Astrocyte of the spinal cord (primary cell): ENCODE data around the gene PTGS2.
"Not testable (repeated sequence)": the region's sequence is repeated elsewhere in the genome, so short reads cannot be mapped to it uniquely, and the experiment has no call there.

Source experiments
- DNase-seq: peaks from one replicate; pipeline ENCODE4 v3.0.0; 2011; ENCODE audit warnings: low read depth, low spot score
- H3K4me3 ChIP-seq: 2 replicates; pipeline ENCODE4 v1.5.1; 2011; ENCODE audit warnings: low read depth, mild to moderate bottlenecking, low read length, moderate library complexity
- CTCF ChIP-seq: IDR thresholded peaks from 2 replicates; pipeline ENCODE4 v1.5.1; 2012; ENCODE audit warnings: low read depth, mild to moderate bottlenecking, low read length, inconsistent platforms
- in situ Hi-C: cut with HindIII; loops from 2 replicates; pipeline ENCODE4 v1.10.0; 2017; ENCODE audit warnings: low sequenced_read_pairs

PTGS2 gene

GRCh38 chr1:186671136-186671825 lies 8.9 kb downstream of the PTGS2 start:
- in situ Hi-C loops = no loop called here
- no peak for TF ChIP-seq CTCF
- DNase-seq = no peak

GRCh38 chr1:186670297-186671135 lies 9.7 kb downstream of the PTGS2 start:
- in situ Hi-C loops = no loop called here

More at GRCh38 chr1:186671136-186671825, 8.9 kb downstream of the PTGS2 start:
- no peak overlapping the region for H3K4me3 ChIP-seq

GRCh38 chr1:186669784-186670183 lies 10.4 kb downstream of the PTGS2 start:
- H3K4me3 ChIP-seq, DNase-seq, in situ Hi-C loops: not testable (repeated sequence)

More at GRCh38 chr1:186670297-186671135, 9.7 kb downstream of the PTGS2 start:
- DNase-seq = no peak
- no peak for TF ChIP-seq CTCF
- H3K4me3 ChIP-seq = no peak overlapping the region

GRCh38 chr1:186664217-186664616 lies 16.0 kb downstream of the PTGS2 start:
- in situ Hi-C loops, DNase-seq: not testable (repeated sequence)

GRCh38 chr1:186662752-186663151 lies 17.5 kb downstream of the PTGS2 start:
- TF ChIP-seq CTCF = no peak
- in situ Hi-C loops = no loop called here
- no peak for DNase-seq
- H3K4me3 ChIP-seq = no peak overlapping the region

More at GRCh38 chr1:186664217-186664616, 16.0 kb downstream of the PTGS2 start:
- not testable (repeated sequence) for H3K4me3 ChIP-seq

- TF ChIP-seq CTCF = no peak
- in situ Hi-C loops = no loop called here
- DNase-seq = no peak
- no peak overlapping the region for H3K4me3 ChIP-seq
Observed at GRCh38 chr1:186659890-186660341, 20.3 kb downstream of the PTGS2 start.

GRCh38 chr1:186658999-186659398 lies 21.2 kb downstream of the PTGS2 start:
- no peak for TF ChIP-seq CTCF
- no peak overlapping the region for H3K4me3 ChIP-seq
- DNase-seq = no peak
- in situ Hi-C loops = no loop called here
